HUES48 (cell line): ENCODE results near the gene CD84.

Source experiments
- H3K27ac ChIP-seq: one replicate; pipeline ENCODE4 v1.7.0; 2013; ENCODE audit warnings: low read depth, low read length, inconsistent platforms
- H3K27me3 ChIP-seq: 2 replicates; pipeline ENCODE4 v1.6.1; 2013; ENCODE audit warnings: mild to moderate bottlenecking, low read length; ENCODE audit not compliant: control insufficient read depth, insufficient read depth
- H3K36me3 ChIP-seq: 2 replicates; pipeline ENCODE4 v1.6.1; 2013; ENCODE audit warnings: low read length; ENCODE audit not compliant: control insufficient read depth, insufficient read depth
- H3K4me1 ChIP-seq: 2 replicates; pipeline ENCODE4 v1.6.1; 2013; ENCODE audit warnings: mild to moderate bottlenecking, low read length; ENCODE audit not compliant: control insufficient read depth, insufficient read depth
- H3K4me3 ChIP-seq: 2 replicates; pipeline ENCODE4 v1.5.1; 2013; ENCODE audit warnings: mild to moderate bottlenecking, low read depth, low read length
- H3K9ac ChIP-seq: 2 replicates; pipeline ENCODE4 v1.6.1; 2013; ENCODE audit warnings: mild to moderate bottlenecking, low read depth, low read length, moderate library complexity
- H3K9me3 ChIP-seq: 2 replicates; pipeline ENCODE4 v1.6.1; 2013; ENCODE audit warnings: low read length; ENCODE audit not compliant: control insufficient read depth, insufficient read depth

The CD84 gene

GRCh38 chr1:160608514-160608913, 29.2 kb upstream of the CD84 start:
- no peak overlapping the region for H3K27ac ChIP-seq
- no peaks in the 10 kb centered on the region for H3K4me1 ChIP-seq
- H3K36me3 ChIP-seq: no peaks in the 10 kb centered on the region
- no peaks in the 10 kb centered on the region for H3K9me3 ChIP-seq
- H3K27me3 ChIP-seq: no peaks in the 10 kb centered on the region
- H3K4me3 ChIP-seq: no peak overlapping the region
- no peak overlapping the region for H3K9ac ChIP-seq

GRCh38 chr1:160608057-160608456, 28.8 kb upstream of the CD84 start:
- Histone ChIP-seq H3K9ac (no peak overlapping the region), H3K27me3 (no peaks in the 10 kb centered on the region), H3K9me3 (no peaks in the 10 kb centered on the region), H3K36me3 (no peaks in the 10 kb centered on the region), H3K4me3 (no peak overlapping the region), H3K27ac (no peak overlapping the region), H3K4me1 (no peaks in the 10 kb centered on the region)

GRCh38 chr1:160607672-160608032, 28.4 kb upstream of the CD84 start:
- Histone ChIP-seq H3K4me3 (no peak overlapping the region), H3K9me3 (no peaks in the 10 kb centered on the region), H3K27ac (no peak overlapping the region), H3K4me1 (no peaks in the 10 kb centered on the region), H3K27me3 (no peaks in the 10 kb centered on the region), H3K9ac (no peak overlapping the region), H3K36me3 (no peaks in the 10 kb centered on the region)

DNA sequence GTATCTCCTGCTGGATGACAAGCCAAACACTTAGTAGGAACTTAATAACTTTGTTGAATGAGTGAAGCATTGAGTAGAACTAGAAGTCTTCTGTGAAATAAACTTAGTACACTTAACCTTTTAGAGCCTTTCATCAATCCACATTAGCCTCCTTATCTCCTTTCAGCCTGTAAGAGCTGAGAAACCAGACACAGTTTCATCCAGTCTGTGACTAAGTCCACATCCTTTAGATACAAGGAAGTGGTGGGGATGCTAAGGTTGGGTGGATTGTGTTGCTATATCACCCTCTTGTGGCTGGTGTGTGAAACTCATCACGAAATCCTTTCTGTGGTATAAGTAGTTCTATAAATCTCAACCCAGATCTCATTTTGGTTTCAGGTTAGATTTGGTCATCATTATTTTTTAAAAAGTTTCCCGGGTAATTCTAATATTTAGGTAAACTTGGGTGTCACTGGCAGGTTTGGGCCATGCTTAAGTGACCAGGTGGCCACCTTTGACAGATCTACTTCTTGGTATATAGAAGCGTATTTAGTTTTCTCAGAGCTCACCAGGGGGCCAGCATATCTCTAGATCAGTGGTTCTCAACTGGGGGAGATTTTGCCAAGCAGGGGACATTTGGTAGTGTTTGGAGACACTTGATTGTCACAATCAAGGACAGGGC, 27.8 kb upstream of the CD84 start:
- no peaks in the 10 kb centered on the region for H3K36me3 ChIP-seq
- no peaks in the 10 kb centered on the region for H3K4me1 ChIP-seq
- H3K9me3 ChIP-seq: no peaks in the 10 kb centered on the region
- no peaks in the 10 kb centered on the region for H3K27me3 ChIP-seq
- H3K4me3 ChIP-seq: no peak overlapping the region
- no peak overlapping the region for H3K27ac ChIP-seq
- no peak overlapping the region for H3K9ac ChIP-seq

- Histone ChIP-seq H3K4me1 (no peaks in the 10 kb centered on the region), H3K9me3 (no peaks in the 10 kb centered on the region), H3K27me3 (no peaks in the 10 kb centered on the region), H3K4me3 (no peak overlapping the region), H3K27ac (no peak overlapping the region), H3K36me3 (no peaks in the 10 kb centered on the region), H3K9ac (no peak overlapping the region)
Measured at GRCh38 chr1:160606611-160607010, 27.3 kb upstream of the CD84 start.

- Histone ChIP-seq H3K9me3 (no peaks in the 10 kb centered on the region; the same call in 1 of the 2 replicates), H3K4me3 (no peak overlapping the region), H3K27me3 (no peaks in the 10 kb centered on the region), H3K4me1 (no peaks in the 10 kb centered on the region), H3K9ac (no peak overlapping the region), H3K36me3 (no peaks in the 10 kb centered on the region), H3K27ac (no peak overlapping the region)
Measured at GRCh38 chr1:160605792-160606479, 26.6 kb upstream of the CD84 start.

GRCh38 chr1:160605205-160605604, 25.9 kb upstream of the CD84 start:
- H3K4me3 ChIP-seq: no peak overlapping the region

DNA sequence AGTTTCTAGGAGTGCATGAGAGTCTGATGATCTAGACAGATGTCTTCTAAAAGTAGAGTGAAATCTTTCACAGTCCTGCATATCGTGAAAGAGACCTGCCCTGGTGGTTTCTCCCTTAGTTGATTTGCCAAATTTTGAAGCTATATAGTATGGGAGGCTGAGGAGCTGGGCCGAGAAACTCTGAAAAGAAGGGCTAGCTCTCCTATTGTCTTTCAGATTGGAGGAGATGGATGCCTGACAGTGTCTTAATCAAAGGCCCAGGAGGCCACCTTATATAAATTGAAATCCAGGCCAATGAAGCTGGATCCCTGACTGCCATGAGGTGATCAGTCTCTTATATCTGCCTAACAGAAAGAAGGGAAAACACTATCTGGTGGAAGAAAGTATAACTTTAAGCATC, 18.4 kb upstream of the CD84 start:
- H3K27me3 ChIP-seq: no peaks in the 10 kb centered on the region
- H3K9ac ChIP-seq: no peak overlapping the region
- H3K27ac ChIP-seq: no peak overlapping the region
- H3K9me3 ChIP-seq: no peaks in the 10 kb centered on the region; the same call in 1 of the 2 replicates
- H3K4me3 ChIP-seq: no peak overlapping the region
- H3K36me3 ChIP-seq: no peaks in the 10 kb centered on the region
- no peaks in the 10 kb centered on the region for H3K4me1 ChIP-seq

More at GRCh38 chr1:160605205-160605604, 25.9 kb upstream of the CD84 start:
- Histone ChIP-seq H3K27me3 (no peaks in the 10 kb centered on the region), H3K9me3 (no peaks in the 10 kb centered on the region; the same call in 1 of the 2 replicates), H3K4me1 (no peaks in the 10 kb centered on the region), H3K36me3 (no peaks in the 10 kb centered on the region), H3K27ac (no peak overlapping the region), H3K9ac (no peak overlapping the region)

GRCh38 chr1:160597051-160597450, 17.8 kb upstream of the CD84 start:
- Histone ChIP-seq H3K27ac (no peak overlapping the region), H3K27me3 (no peaks in the 10 kb centered on the region), H3K9me3 (no peaks in the 10 kb centered on the region; the same call in 1 of the 2 replicates), H3K4me3 (no peak overlapping the region), H3K4me1 (no peaks in the 10 kb centered on the region), H3K36me3 (no peaks in the 10 kb centered on the region), H3K9ac (no peak overlapping the region)

DNA sequence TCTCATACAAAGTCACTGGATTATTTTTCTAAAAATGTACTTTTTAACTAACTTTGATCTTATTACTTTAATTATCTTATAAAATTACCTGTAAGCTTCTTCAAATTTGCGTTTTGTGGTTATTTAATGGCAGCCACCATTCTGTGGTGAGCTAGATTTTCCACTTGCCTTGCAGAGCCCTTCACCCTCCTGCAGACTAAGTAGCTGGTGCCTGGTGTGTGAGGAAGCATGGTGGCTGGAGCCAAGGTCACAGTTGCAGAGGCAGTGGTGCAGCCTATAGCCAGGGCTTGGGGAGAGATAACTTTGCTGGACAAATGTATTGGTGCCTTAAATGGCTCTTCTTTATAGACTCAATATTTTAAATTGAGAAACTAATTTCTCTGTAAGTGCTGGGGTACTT, 11.2 kb upstream of the CD84 start:
- H3K9me3 ChIP-seq: no peaks in the 10 kb centered on the region
- H3K4me3 ChIP-seq: no peak overlapping the region
- no peak overlapping the region for H3K27ac ChIP-seq
- no peak overlapping the region for H3K9ac ChIP-seq
- peaks cover 5% of the 10 kb centered on the region; the same call in 1 of the 2 replicates for H3K4me1 ChIP-seq
- H3K36me3 ChIP-seq: no peaks in the 10 kb centered on the region
- H3K27me3 ChIP-seq: no peaks in the 10 kb centered on the region

- no peaks in the 10 kb centered on the region for H3K9me3 ChIP-seq
- H3K4me3 ChIP-seq: no peak overlapping the region
- H3K9ac ChIP-seq: no peak overlapping the region
- H3K27ac ChIP-seq: no peak overlapping the region
- H3K36me3 ChIP-seq: no peaks in the 10 kb centered on the region
- no peaks in the 10 kb centered on the region for H3K27me3 ChIP-seq
- peaks cover 5% of the 10 kb centered on the region; the same call in 1 of the 2 replicates for H3K4me1 ChIP-seq
Measured at GRCh38 chr1:160588468-160588867, 9.2 kb upstream of the CD84 start.
